ENCODE data around the gene TRIP11.

- TF ChIP-seq CTCF (IDR thresholded peaks at IDR 0.05) (no peak), EP300 (IDR thresholded peaks at IDR 0.05) (no peak), POLR2A (IDR thresholded peaks at IDR 0.05) (no peak)
Observed at GRCh38 chr14:92039063-92039718, 668 bp downstream of the TRIP11 start.

Measured in suprapubic skin (tissue), 3 donors.